ENCODE results near the gene ZNRD2. TPM values are rescaled to one million over a fixed set of nuclear protein-coding genes. Genes with fewer than 3 reads are reported as not detected.

Gene ZNRD2
- total RNA-seq, 1 experiment from 2014 or later: 70.9 TPM

- H3K36me3 Mint-ChIP-seq: peaks cover 16% of the 10 kb centered on the region
- ATAC-seq: no peak
Observed at GRCh38 chr11:65618763-65619162, 48.5 kb downstream of the ZNRD2 start.

GRCh38 chr11:65619281-65619928 is 49.1 kb downstream of the ZNRD2 start:
- no peak overlapping the region for H3K4me3 Mint-ChIP-seq
- no peak for TF ChIP-seq RELA (CRISPR knock-in tag; IDR thresholded peaks at IDR 0.05; ENCODE audit: borderline replicate concordance)
- TF ChIP-seq CDX4 (CRISPR knock-in tag; IDR thresholded peaks at IDR 0.05; ENCODE audit: borderline replicate concordance): no peak
- TF ChIP-seq PREB (CRISPR knock-in tag; IDR thresholded peaks at IDR 0.05; ENCODE audit: borderline replicate concordance): no peak
- TF ChIP-seq ZNF121 (CRISPR knock-in tag; IDR thresholded peaks at IDR 0.05): no peak
- TF ChIP-seq CREM (CRISPR knock-in tag; IDR thresholded peaks at IDR 0.05): no peak
- no peak for TF ChIP-seq SMAD4 (CRISPR knock-in tag; IDR thresholded peaks at IDR 0.05)
- TF ChIP-seq GRHL2 (CRISPR knock-in tag; IDR thresholded peaks at IDR 0.05; ENCODE audit: insufficient replicate concordance, severe bottlenecking): no peak
- TF ChIP-seq KAT7 (CRISPR knock-in tag; IDR thresholded peaks at IDR 0.05; ENCODE audit: borderline replicate concordance): no peak
- TF ChIP-seq FOXP1 (CRISPR knock-in tag; IDR thresholded peaks at IDR 0.05; ENCODE audit: borderline replicate concordance): no peak
- no peak for TF ChIP-seq ZNF425 (CRISPR knock-in tag; conservative IDR thresholded peaks at IDR 0.05)
- TF ChIP-seq SP1 (CRISPR knock-in tag; conservative IDR thresholded peaks at IDR 0.05): no peak
- no peak for TF ChIP-seq ZNF671 (CRISPR knock-in tag; IDR thresholded peaks at IDR 0.05)
- no peak for TF ChIP-seq NR2C2 (CRISPR knock-in tag; IDR thresholded peaks at IDR 0.05)
- no peak for TF ChIP-seq USF2 (CRISPR knock-in tag; IDR thresholded peaks at IDR 0.05)
- H3K9me3 Mint-ChIP-seq: no peaks in the 10 kb centered on the region
- H3K36me3 Mint-ChIP-seq: peaks cover 19% of the 10 kb centered on the region
- ChIA-PET POLR2A (no interaction called here), CTCF (interaction anchor here (0.8 kb wide), 1 partner anchor 28 kb away, joined by 3 read pairs; no protein-coding TSS in a partner anchor)
- no peaks in the 10 kb centered on the region; the same call in 1 of the 2 replicates for H3K27me3 Mint-ChIP-seq (ENCODE audit: low read depth)
- H3K27ac Mint-ChIP-seq: no peak overlapping the region; the same call in 1 of the 2 replicates
- ATAC-seq (no peak), DNase-seq (ENCODE audit: low spot score) (no peak)
- peaks cover 8% of the 10 kb centered on the region for H3K4me1 Mint-ChIP-seq

More at GRCh38 chr11:65618763-65619162, 48.5 kb downstream of the ZNRD2 start:
- DNase-seq (ENCODE audit: low spot score): no peak
- peaks cover 8% of the 10 kb centered on the region for H3K4me1 Mint-ChIP-seq
- TF ChIP-seq JUN (CRISPR knock-in tag; IDR thresholded peaks at IDR 0.05) (no peak), MYBL2 (CRISPR knock-in tag; IDR thresholded peaks at IDR 0.05) (no peak), ZNF425 (CRISPR knock-in tag; conservative IDR thresholded peaks at IDR 0.05) (no peak), HMGA2 (CRISPR knock-in tag; IDR thresholded peaks at IDR 0.05) (no peak), TP53 (CRISPR knock-in tag; IDR thresholded peaks at IDR 0.05) (no peak), MLX (CRISPR knock-in tag; IDR thresholded peaks at IDR 0.05) (no peak), ZNF232 (CRISPR knock-in tag; IDR thresholded peaks at IDR 0.05) (no peak), ZNF138 (CRISPR knock-in tag; conservative IDR thresholded peaks at IDR 0.05) (no peak), ZNF317 (CRISPR knock-in tag; IDR thresholded peaks at IDR 0.05; ENCODE audit: borderline replicate concordance, low read depth) (no peak)
- H3K27me3 Mint-ChIP-seq (ENCODE audit: low read depth): no peaks in the 10 kb centered on the region; the same call in 1 of the 2 replicates
- POLR2A ChIA-PET: no interaction called here
- no peak overlapping the region for H3K27ac Mint-ChIP-seq
- H3K9me3 Mint-ChIP-seq: no peaks in the 10 kb centered on the region
- CTCF ChIA-PET: interaction anchor here (0.6 to 0.8 kb wide), 2 partner anchors 27 to 269 kb away, joined by 3 read pairs; partner anchors contain the start of gene FIBP
- H3K4me3 Mint-ChIP-seq: no peak overlapping the region
